ENCODE data around the gene CHID1.

The CHID1 gene

GRCh38 chr11:917426-917825, 6.8 kb upstream of the CHID1 start:
- no peak for TF ChIP-seq NFIC (IDR thresholded peaks at IDR 0.05)
- TF ChIP-seq EP300 (IDR thresholded peaks at IDR 0.05; ENCODE audit: borderline replicate concordance) = no peak
- no peak for TF ChIP-seq TEAD4 (IDR thresholded peaks at IDR 0.05)
- no peak for TF ChIP-seq MAX (IDR thresholded peaks at IDR 0.05)
- TF ChIP-seq FOXM1 (IDR thresholded peaks at IDR 0.05; ENCODE audit: borderline replicate concordance, low read depth) = no peak

GRCh38 chr11:914747-915501, 4.3 kb upstream of the CHID1 start:
- TF ChIP-seq YY1 (IDR thresholded peaks at IDR 0.05; ENCODE audit: low read depth) (no peak), CEBPB (IDR thresholded peaks at IDR 0.05) (no peak), TAF1 (IDR thresholded peaks at IDR 0.05; ENCODE audit: low read depth) (no peak), USF1 (IDR thresholded peaks at IDR 0.05) (no peak), NFIC (IDR thresholded peaks at IDR 0.05) (no peak), EP300 (IDR thresholded peaks at IDR 0.05; ENCODE audit: borderline replicate concordance) (no peak), CREB1 (IDR thresholded peaks at IDR 0.05; ENCODE audit: low read depth) (no peak), MAX (IDR thresholded peaks at IDR 0.05) (no peak), EGR1 (IDR thresholded peaks at IDR 0.05) (no peak), ZBTB7A (IDR thresholded peaks at IDR 0.05; ENCODE audit: low read depth) (no peak), FOXM1 (IDR thresholded peaks at IDR 0.05; ENCODE audit: borderline replicate concordance, low read depth) (no peak), REST (IDR thresholded peaks at IDR 0.05; ENCODE audit: low read depth) (no peak), TCF12 (IDR thresholded peaks at IDR 0.05; ENCODE audit: low read depth) (no peak)

GRCh38 chr11:914204-914603, 3.6 kb upstream of the CHID1 start:
- TF ChIP-seq USF1 (IDR thresholded peaks at IDR 0.05) = no peak
- no peak for TF ChIP-seq ZBTB7A (IDR thresholded peaks at IDR 0.05; ENCODE audit: low read depth)
- no peak for TF ChIP-seq FOXM1 (IDR thresholded peaks at IDR 0.05; ENCODE audit: borderline replicate concordance, low read depth)
- no peak for TF ChIP-seq CEBPB (IDR thresholded peaks at IDR 0.05)
- TF ChIP-seq TAF1 (IDR thresholded peaks at IDR 0.05; ENCODE audit: low read depth) = no peak
- TF ChIP-seq NFIC (IDR thresholded peaks at IDR 0.05) = no peak

- no peak for TF ChIP-seq CREB1 (IDR thresholded peaks at IDR 0.05; ENCODE audit: low read depth)
- TF ChIP-seq CEBPB (IDR thresholded peaks at IDR 0.05) = no peak
- TF ChIP-seq RAD21 (IDR thresholded peaks at IDR 0.05; ENCODE audit: low read depth) = no peak
- no peak for TF ChIP-seq MAX (IDR thresholded peaks at IDR 0.05)
- no peak for TF ChIP-seq TEAD4 (IDR thresholded peaks at IDR 0.05)
- no peak for TF ChIP-seq REST (IDR thresholded peaks at IDR 0.05; ENCODE audit: low read depth)
- TF ChIP-seq TAF1 (IDR thresholded peaks at IDR 0.05; ENCODE audit: low read depth) = no peak
- TF ChIP-seq YY1 (IDR thresholded peaks at IDR 0.05; ENCODE audit: low read depth) = no peak
- TF ChIP-seq NFIC (IDR thresholded peaks at IDR 0.05) = no peak
- TF ChIP-seq ZBTB7A (IDR thresholded peaks at IDR 0.05; ENCODE audit: low read depth) = no peak
- no peak for TF ChIP-seq USF1 (IDR thresholded peaks at IDR 0.05)
- TF ChIP-seq FOXM1 (IDR thresholded peaks at IDR 0.05; ENCODE audit: borderline replicate concordance, low read depth) = no peak
These were observed 2.4 kb upstream of the CHID1 start for GRCh38 chr11:913043-913442.

GRCh38 chr11:912266-912665, 1.7 kb upstream of the CHID1 start:
- TF ChIP-seq FOXM1 (IDR thresholded peaks at IDR 0.05; ENCODE audit: borderline replicate concordance, low read depth) (no peak), TAF1 (IDR thresholded peaks at IDR 0.05; ENCODE audit: low read depth) (no peak), NFIC (IDR thresholded peaks at IDR 0.05) (no peak), USF1 (IDR thresholded peaks at IDR 0.05) (no peak), EP300 (IDR thresholded peaks at IDR 0.05; ENCODE audit: borderline replicate concordance) (no peak), ZBTB7A (IDR thresholded peaks at IDR 0.05; ENCODE audit: low read depth) (no peak)
